ENCODE measurements around the gene RFLNA. TPM values are rescaled to one million over a fixed set of nuclear protein-coding genes. Genes with fewer than 3 reads are reported as not detected.

The RFLNA gene
- total RNA-seq, 2 donors from 2014 or later = 0.26 TPM; not detected in 1

GRCh38 chr12:124350491-124350890, 55.6 kb downstream of the RFLNA start:
- no peak for TF ChIP-seq POLR2A (IDR thresholded peaks at IDR 0.05)
- TF ChIP-seq CTCF (IDR thresholded peaks at IDR 0.05) = no peak
- no peaks in the 10 kb centered on the region for H3K27me3 ChIP-seq
- H3K27ac ChIP-seq = no peak overlapping the region
- DNase-seq (no peak), ATAC-seq (no peak)
- H3K9me3 ChIP-seq = no peaks in the 10 kb centered on the region
- no peak overlapping the region for H3K4me3 ChIP-seq
- peaks cover 10% of the 10 kb centered on the region for H3K4me1 ChIP-seq
- 92 to 95% methylated on average over 6 to 18 of the region's 18 CpGs for WGBS, 2 donors
- peaks cover 16 to 51% of the 10 kb centered on the region in 2 donors for H3K36me3 ChIP-seq (replicated peaks in 1 of 2; ENCODE audit: insufficient read depth in 1 of 2, low read depth in 2 of 2)
- intact Hi-C loops (cut with DNase I) = loop anchor here (10.0 kb wide), 1 partner anchor 424 kb away; no protein-coding TSS in a partner anchor

GRCh38 chr12:124351422-124351821, 56.5 kb downstream of the RFLNA start:
- intact Hi-C loops (cut with DNase I) = loop anchor here (10.0 kb wide), 1 partner anchor 423 kb away; no protein-coding TSS in a partner anchor
- no peak for DNase-seq
- H3K36me3 ChIP-seq (replicated peaks in 1 of 2; ENCODE audit: insufficient read depth in 1 of 2, low read depth in 2 of 2) = peaks cover 13 to 44% of the 10 kb centered on the region in 2 donors
- no peaks in the 10 kb centered on the region for H3K9me3 ChIP-seq
- no peaks in the 10 kb centered on the region for H3K27me3 ChIP-seq
- 81 to 100% methylated on average over 2 to 7 of the region's 7 CpGs for WGBS, 2 donors
- no peak overlapping the region for H3K27ac ChIP-seq
- ATAC-seq = no peak
- no peak overlapping the region for H3K4me3 ChIP-seq
- TF ChIP-seq CTCF (IDR thresholded peaks at IDR 0.05) (no peak), POLR2A (IDR thresholded peaks at IDR 0.05) (no peak)
- peaks cover 10% of the 10 kb centered on the region for H3K4me1 ChIP-seq

- ATAC-seq (no peak), DNase-seq (no peak)
- TF ChIP-seq CTCF (IDR thresholded peaks at IDR 0.05) = no peak
- no peak for TF ChIP-seq POLR2A (IDR thresholded peaks at IDR 0.05)
- H3K4me3 ChIP-seq = no peak overlapping the region
- peaks cover 11 to 35% of the 10 kb centered on the region in 2 donors for H3K36me3 ChIP-seq (replicated peaks in 1 of 2; ENCODE audit: insufficient read depth in 1 of 2, low read depth in 2 of 2)
- H3K9me3 ChIP-seq = no peaks in the 10 kb centered on the region
- H3K27ac ChIP-seq = peak overlapping the region in 1 of 4 donors; percentile 6
- H3K4me1 ChIP-seq = peaks cover 10% of the 10 kb centered on the region
- intact Hi-C loops (cut with DNase I) = loop anchor here (10.0 kb wide), 1 partner anchor 423 kb away; no protein-coding TSS in a partner anchor
- no peaks in the 10 kb centered on the region for H3K27me3 ChIP-seq
Observed at GRCh38 chr12:124352257-124352656, 57.4 kb downstream of the RFLNA start.

GRCh38 chr12:124352839-124353238, 57.9 kb downstream of the RFLNA start:
- Histone ChIP-seq H3K27me3 (no peaks in the 10 kb centered on the region), H3K4me1 (peaks cover 10% of the 10 kb centered on the region), H3K27ac (peak overlapping the region in 2 of 4 donors; percentile 3 to 6), H3K4me3 (no peak overlapping the region), H3K9me3 (no peaks in the 10 kb centered on the region), H3K36me3 (replicated peaks in 1 of 2; ENCODE audit: insufficient read depth in 1 of 2, low read depth in 2 of 2) (peaks cover 16 to 30% of the 10 kb centered on the region in 2 donors)
- DNase-seq (peak; percentile 37 to 62 (median 54)), ATAC-seq (peak; percentile 36)
- intact Hi-C loops (cut with DNase I) = loop anchor here (10.0 kb wide), 1 partner anchor 422 kb away; no protein-coding TSS in a partner anchor
- no peak for TF ChIP-seq CTCF (IDR thresholded peaks at IDR 0.05)
- no peak for TF ChIP-seq POLR2A (IDR thresholded peaks at IDR 0.05)
- 10 to 11% methylated on average over 9 of the region's 9 CpGs for WGBS, 2 donors

- Histone ChIP-seq H3K27ac (no peak overlapping the region), H3K27me3 (no peaks in the 10 kb centered on the region), H3K36me3 (replicated peaks in 1 of 2; ENCODE audit: insufficient read depth in 1 of 2, low read depth in 2 of 2) (peaks cover 18 to 27% of the 10 kb centered on the region in 2 donors), H3K9me3 (no peaks in the 10 kb centered on the region), H3K4me3 (no peak overlapping the region), H3K4me1 (peaks cover 23% of the 10 kb centered on the region)
- no peak for ATAC-seq
- TF ChIP-seq CTCF (IDR thresholded peaks at IDR 0.05) (no peak), POLR2A (IDR thresholded peaks at IDR 0.05) (no peak)
- WGBS, 2 donors = 91% methylated on average over 7 of the region's 13 CpGs; no CpG with 5 or more reads in 1 of the 2 donors
- intact Hi-C loops (cut with DNase I) = loop anchor here (10.0 kb wide), 1 partner anchor 420 kb away; no protein-coding TSS in a partner anchor
- no peak for DNase-seq
Observed at GRCh38 chr12:124354400-124354799, 59.5 kb downstream of the RFLNA start.

Measured in body of pancreas (tissue), 4 donors.